NCI-H748 (cell line): ENCODE results near the gene DMKN.

Experiments
- DNase-seq: peaks from one replicate; lab custom pipeline; 2025; ENCODE audit not compliant: unreplicated experiment; lab: John Stamatoyannopoulos, UW

DMKN gene

GRCh38 chr19:35513628-35514281 lies at the start of gene DMKN:
TSS of gene DMKN (minus strand) at chr19:35513649. CDS start at chr19:35513475, 174 bp downstream.
- no peak for DNase-seq

GRCh38 chr19:35562776-35563175 lies 49.3 kb upstream of the DMKN start:
- DNase-seq: no peak

GRCh38 chr19:35562336-35562735 lies 48.9 kb upstream of the DMKN start:
- no peak for DNase-seq

GRCh38 chr19:35561436-35561835 lies 48.0 kb upstream of the DMKN start:
- DNase-seq: no peak

DNA sequence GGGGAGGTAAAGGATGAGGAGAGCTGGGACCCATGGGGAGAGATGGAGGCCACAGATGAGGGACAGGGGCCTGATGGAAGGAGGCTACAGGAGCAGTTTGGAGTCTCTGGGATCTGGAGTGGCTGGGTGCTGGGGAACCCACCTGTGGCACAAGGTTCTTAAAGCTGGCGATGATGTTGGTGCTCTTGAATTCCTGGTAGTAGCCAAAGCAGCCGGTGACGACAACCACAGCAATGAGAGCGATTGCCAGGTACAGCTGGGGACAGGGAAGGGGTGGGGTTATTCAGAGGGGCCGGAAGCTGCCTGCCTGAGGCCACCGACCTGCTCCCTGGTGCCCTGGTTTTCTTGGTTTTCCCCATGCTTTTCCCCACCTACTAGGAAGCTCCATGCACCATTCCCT lies 47.2 kb upstream of the DMKN start:
- DNase-seq: no peak

GRCh38 chr19:35560271-35560670 lies 46.8 kb upstream of the DMKN start:
- no peak for DNase-seq

DNA sequence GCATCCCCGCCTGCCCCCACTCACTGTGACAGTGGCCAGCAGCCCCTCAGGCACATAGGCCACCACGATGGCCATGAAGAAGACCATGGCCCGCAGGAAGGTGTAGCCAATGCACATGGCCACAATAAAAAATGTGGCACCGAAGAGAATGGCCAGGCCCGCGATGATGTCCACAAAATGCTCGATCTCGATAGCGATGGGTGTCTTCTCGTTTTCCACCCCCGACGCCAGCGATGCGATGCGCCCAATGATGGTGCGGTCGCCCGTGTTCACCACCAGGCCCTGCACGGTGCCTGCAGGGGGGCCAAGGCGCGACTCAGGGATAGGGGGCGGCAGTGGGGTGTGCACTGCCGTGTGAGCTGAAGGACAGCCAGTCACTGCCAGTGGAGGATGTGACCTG lies 46.3 kb upstream of the DMKN start:
- no peak for DNase-seq

DNA sequence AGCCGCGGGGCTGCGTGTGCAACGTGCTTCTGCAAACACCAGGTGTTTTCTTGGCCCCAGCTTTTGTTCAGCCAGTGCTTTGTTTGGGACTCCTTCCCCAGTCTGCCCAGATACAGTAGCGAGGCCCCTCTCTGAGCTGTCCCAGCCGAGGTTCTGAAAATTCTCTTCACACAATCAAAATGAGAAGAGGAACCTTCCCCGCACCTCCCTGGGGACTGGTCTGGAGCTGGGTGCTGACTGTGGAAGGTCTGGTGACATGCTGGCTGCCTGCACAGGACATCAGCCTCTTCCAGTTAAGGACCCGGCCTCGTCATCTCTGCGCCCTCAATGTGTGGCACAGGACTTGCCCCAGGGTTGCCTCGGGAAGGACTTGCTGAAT lies 45.8 kb upstream of the DMKN start:
- no peak for DNase-seq

- DNase-seq: no peak
These were observed 45.2 kb upstream of the DMKN start for GRCh38 chr19:35558400-35559280.

DNA sequence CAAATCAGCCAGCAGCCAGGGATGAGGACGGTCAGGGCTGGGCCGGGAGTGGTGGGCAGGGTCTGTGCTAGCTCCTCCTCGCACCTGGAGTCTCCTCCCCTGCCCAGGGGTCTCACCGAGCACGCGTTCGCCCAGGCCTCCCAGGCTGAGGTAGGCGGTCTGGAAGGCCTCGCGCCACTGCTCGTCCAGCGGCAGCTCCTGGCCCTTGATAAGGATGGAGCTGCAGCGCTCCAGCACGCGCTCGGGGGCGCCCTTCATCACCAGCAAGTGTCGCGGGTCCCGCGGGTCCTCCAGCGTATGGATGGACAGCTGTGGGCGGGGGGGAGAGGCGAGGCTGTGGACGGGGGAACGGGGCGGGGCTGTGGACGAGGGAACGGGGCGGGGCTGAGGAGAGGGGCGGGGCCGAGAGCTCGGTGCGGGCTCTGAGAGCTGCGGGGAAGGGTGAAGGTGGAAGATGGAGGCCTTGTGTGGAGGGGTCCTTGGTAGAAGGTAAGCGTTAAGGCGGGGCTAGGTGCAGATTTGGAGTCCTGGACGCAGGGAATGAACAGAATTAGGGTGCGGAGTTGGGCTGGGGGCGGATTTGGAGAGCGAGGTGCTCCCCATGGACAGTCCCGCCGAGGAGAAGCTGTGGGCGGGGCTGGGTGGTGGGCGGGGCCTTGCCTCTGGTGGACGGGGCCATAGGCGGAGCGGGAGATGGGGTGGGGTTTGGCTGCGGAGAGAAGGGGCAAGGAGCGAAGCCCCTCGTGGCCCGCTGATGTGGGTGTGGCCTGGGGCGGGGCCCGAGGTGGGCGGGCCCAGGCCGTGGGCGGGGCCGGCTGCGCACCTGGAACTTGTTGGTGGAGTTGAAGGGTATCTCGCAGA lies 44.3 kb upstream of the DMKN start:
- DNase-seq: peak; percentile 49

GRCh38 chr19:35556846-35557538 lies 43.5 kb upstream of the DMKN start:
- DNase-seq: no peak

GRCh38 chr19:35556025-35556590 lies 42.7 kb upstream of the DMKN start:
- DNase-seq: no peak

DNA sequence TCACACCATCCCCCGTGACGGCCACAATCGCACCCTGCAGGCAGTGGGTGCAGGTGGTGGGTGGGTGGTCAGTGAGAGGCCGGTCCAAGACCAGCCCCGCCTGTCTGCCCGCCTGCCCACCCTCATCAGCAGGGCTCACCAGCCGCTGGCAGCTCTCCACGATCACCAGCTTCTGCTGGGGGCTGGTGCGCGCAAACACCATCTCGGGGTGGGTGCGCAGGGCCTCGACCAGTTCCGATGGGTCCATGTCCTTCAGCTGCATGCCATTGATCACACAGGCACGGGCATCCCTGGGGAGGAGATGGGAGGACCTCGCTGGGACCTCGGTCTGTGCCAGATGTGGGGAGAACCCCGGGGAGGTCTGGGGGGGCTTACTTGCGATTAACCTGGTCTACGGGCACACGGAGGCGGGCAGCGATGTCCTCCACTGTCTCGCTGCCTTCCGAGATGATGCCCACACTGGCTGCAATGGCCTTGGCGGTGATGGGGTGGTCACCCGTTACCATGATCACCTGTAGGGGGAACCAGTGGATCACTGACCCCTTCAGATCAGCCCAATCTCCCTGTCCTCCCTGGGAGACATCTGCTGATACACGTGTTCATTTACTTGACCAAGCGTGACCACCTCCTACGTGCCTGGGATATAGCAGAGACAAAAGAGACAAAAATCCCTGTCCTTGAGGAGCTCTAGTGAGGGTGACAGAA lies 42.0 kb upstream of the DMKN start:
- peak; percentile 78 for DNase-seq

DNA sequence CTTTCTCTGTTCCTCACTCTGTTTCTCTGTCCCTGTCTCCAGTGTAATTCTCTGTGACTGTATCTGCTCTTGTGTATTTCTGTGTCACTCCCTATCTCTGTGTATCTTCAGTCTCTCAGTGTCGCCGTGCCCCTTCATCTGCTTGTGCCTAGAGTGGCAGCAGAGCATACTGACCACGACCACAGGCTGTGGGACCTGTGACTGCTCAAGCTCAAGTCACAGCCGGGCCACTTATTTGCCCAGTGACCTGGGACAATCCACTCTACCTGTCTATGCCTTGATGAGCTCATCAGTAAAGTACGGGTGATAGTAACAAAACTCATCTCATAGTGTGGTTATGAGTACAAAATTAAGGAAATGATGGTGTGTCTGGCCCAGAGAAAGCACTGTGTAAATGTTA lies 40.6 kb upstream of the DMKN start:
- no peak for DNase-seq

DNA sequence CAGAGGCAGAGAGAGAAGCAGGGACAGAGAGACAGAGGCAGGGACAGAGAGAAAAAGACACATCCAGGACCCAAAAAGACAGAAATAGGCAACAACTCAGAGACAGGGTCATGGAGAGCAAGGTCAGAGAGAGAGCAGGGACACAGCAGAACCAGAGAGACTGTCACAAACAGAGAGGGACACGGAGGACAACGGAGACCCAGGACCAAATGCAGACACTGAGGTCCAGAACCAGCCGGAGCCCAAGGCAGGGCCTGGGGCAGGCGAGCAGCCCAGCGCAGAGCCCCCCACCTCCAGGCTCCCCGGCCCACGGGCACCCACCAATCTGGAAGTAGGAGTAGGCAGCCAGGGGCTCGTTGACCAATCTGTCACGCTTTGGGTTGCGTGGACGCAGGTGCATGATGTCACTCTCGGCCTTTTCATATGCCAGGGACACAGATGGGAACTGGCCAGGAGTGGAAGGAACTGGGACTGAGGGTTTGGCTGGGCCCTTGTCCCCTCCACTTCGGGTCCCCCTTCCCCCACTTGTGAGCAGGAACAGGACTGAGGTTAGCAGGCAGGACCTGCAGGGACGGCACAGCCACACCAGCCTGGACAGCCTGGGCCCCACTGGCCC lies 40.0 kb upstream of the DMKN start:
- no peak for DNase-seq

DNA sequence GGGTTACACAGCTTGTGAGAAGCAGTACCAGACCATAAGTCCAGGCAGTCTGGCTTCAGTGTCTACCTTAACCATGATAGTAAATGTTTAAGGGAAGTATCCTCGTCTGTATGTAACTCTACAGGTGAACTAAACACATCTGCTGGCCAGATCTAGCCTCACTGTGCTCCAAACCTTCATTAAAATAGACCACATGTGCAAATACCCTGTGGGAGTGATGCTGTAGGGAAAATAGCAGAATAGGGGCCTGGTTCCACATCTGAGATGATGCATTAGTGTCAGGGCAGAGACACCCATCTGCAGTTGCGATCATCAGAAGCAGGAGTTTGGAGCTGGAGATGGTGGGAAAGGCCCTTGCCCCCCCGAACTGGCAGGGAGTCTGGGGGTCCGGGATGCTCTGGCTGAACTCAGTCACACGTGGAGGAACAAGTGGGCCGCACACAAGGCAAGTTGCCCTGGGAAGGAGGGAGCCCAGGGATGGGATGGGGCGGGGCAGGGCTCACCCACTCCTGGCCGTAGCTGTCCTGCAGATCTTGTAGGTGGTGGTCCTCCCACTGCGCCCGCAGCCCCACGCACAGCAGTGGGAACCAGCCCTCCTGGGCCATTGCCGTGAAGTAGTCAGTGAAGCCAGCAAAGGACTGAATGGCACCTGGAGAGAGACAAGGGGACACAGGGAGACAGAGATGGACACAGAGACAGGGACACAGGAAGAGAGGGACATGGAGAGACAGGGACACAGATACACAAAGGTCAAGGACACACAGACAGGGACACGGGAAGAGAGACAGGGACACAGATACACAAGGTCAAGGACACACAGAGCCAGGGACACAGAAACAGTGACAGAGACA lies 39.3 kb upstream of the DMKN start:
- DNase-seq: no peak

DNA sequence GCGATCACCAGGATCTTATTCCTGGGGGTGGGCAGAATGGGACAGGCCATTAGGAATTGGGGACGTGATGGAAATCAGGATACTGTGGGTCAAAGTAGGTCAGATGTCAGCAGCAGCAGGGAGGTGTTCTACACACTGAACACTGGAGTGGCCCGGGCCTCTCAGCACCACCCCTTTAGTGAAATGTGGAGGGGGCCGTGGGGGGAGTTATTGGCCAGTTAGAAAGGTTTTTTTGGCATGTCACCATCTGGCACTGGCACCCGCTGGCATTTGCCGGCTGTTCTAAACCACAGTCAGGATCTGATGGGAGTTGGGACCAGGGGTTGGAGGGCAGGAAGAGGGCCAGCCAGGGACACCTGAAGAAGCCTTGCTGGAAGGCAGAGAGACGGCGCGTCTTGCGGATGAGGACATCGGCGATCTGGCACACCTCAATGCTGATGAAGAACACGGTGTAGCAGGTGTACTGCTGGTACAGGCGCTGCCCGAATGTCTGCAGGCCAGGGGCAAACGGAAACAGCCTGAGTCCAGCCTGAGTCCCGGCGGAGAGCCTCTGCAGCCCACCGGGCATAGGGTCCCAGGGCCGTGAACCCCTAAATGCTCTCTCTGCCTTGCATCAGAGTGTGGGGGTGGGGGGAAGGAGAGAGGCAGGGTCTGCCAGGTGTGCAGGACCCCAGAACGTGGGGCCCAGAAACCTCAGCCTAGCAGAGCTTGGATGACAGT lies 37.8 kb upstream of the DMKN start:
- no peak for DNase-seq

DNA sequence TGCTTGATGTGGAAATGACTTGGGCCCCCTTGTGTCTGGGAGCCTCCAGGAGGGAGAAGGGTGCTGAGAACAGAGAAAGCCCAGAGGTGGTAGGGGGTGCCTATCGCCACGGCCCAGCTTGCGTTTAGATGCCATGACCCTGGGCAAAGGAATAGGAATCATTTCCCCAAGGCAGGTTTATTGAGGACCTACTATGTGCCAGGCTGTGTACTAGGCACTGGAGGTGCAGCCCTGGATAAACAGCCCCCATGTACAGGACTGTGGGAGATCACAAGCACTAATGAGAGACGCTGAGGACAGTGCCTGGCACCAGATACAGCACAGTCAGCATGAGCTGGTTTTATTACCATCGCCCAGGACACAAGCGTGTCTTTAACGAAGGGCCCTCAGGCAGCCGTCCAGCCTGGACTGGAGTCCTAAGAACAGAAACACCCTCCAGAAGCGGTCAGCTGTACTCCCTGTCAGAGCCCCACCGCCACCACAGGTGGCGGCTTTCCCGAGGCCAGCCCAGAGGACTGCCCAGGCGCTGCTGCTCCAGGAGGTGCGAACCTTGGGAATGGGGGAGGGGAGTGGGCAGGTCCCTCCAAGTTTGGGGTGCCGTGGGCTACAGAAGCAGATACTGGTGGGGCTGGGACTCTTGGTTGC lies 36.6 kb upstream of the DMKN start:
- no peak for DNase-seq
